ENCODE measurements around the gene STAG2.

- TF ChIP-seq CTCF (IDR thresholded peaks at IDR 0.05) = no peak
- no peak for TF ChIP-seq POLR2AphosphoS5 (IDR thresholded peaks at IDR 0.05)
- no peak for TF ChIP-seq POLR2A (IDR thresholded peaks at IDR 0.05)
Observed at GRCh38 chrX:123918106-123918721, 43.3 kb upstream of the STAG2 start.
